Amniotic stem cell (primary cell): ENCODE results near the gene HDAC10.
A peak's percentile ranks its signal among the peaks of the same experiment; 100 is the strongest.
"Not testable (repeated sequence)": the region's sequence is repeated elsewhere in the genome, so short reads cannot be mapped to it uniquely, and the experiment has no call there.

Experiments
- DNase-seq: peaks from one replicate; lab custom pipeline; 2025; lab: John Stamatoyannopoulos, UW

Gene HDAC10

GRCh38 chr22:50284479-50284878 is 33.4 kb upstream of the HDAC10 start:
- DNase-seq: no peak

- DNase-seq: no peak
These were observed 32.8 kb upstream of the HDAC10 start for GRCh38 chr22:50283821-50284220.

GRCh38 chr22:50282361-50283155 is 31.5 kb upstream of the HDAC10 start:
- DNase-seq: no peak

- no peak for DNase-seq
These were observed 30.9 kb upstream of the HDAC10 start for GRCh38 chr22:50281957-50282356.

GRCh38 chr22:50281384-50281760 is 30.3 kb upstream of the HDAC10 start:
- DNase-seq: no peak

- no peak for DNase-seq
These were observed 29.8 kb upstream of the HDAC10 start for GRCh38 chr22:50280708-50281383.

- DNase-seq: no peak
These were observed 29.1 kb upstream of the HDAC10 start for GRCh38 chr22:50280022-50280707.

GRCh38 chr22:50278956-50279619 is 28.0 kb upstream of the HDAC10 start:
- DNase-seq: no peak

- no peak for DNase-seq
These were observed 27.4 kb upstream of the HDAC10 start for GRCh38 chr22:50278461-50278860.

- DNase-seq: no peak
These were observed 26.7 kb upstream of the HDAC10 start for GRCh38 chr22:50277761-50278160.

- DNase-seq: no peak
These were observed 25.1 kb upstream of the HDAC10 start for GRCh38 chr22:50276143-50276542.

- DNase-seq: no peak
These were observed 24.4 kb upstream of the HDAC10 start for GRCh38 chr22:50275181-50276055.

- no peak for DNase-seq
These were observed 23.7 kb upstream of the HDAC10 start for GRCh38 chr22:50274771-50275170.

GRCh38 chr22:50274311-50274710 is 23.2 kb upstream of the HDAC10 start:
- peak; percentile 22 for DNase-seq

- DNase-seq: not testable (repeated sequence)
These were observed 22.7 kb upstream of the HDAC10 start for GRCh38 chr22:50273781-50274180.

- not testable (repeated sequence) for DNase-seq
These were observed 22.3 kb upstream of the HDAC10 start for GRCh38 chr22:50273352-50273751.

GRCh38 chr22:50272044-50272802 is 21.2 kb upstream of the HDAC10 start:
- DNase-seq: no peak

GRCh38 chr22:50271519-50271970 is 20.5 kb upstream of the HDAC10 start:
- DNase-seq: no peak

- DNase-seq: peak; percentile 43
These were observed 19.8 kb upstream of the HDAC10 start for GRCh38 chr22:50270666-50271394.
